ENCODE data around the gene HLA-DMB. TPM values are rescaled to one million over a fixed set of nuclear protein-coding genes. Genes with fewer than 3 reads are reported as not detected.

Gene HLA-DMB
- total RNA-seq, 1 donor from 2014 or later, result 1.3 TPM

DNA sequence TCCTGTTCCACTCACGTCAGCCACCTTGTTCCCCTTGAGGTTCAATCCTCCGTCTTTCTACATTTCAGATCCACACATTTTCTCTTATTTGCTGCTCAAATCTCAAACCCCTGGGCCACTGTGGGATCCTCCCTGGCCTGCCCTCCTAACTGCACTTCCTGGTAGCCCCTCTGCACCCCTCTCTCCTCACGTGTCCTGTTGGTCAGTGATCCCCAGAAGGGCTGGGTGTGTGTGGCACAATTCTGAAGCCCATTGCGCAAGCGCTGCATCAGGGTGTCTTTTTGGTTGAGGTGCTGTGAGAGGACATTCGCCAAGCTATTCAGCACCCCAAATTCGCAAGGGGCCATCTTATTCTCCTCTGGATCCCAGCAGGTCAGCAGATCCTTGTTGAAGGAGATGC, 2.3 kb downstream of the HLA-DMB start:
- Mint-ChIP-seq H3K4me1 (ENCODE audit: low read depth) (peaks cover 40% of the 10 kb centered on the region), H3K9me3 (no peaks in the 10 kb centered on the region), H3K27ac (no peak overlapping the region), H3K27me3 (ENCODE audit: low read depth) (no peaks in the 10 kb centered on the region), H3K4me3 (ENCODE audit: low read depth) (no peak overlapping the region), H3K36me3 (ENCODE audit: low read depth) (no peaks in the 10 kb centered on the region)
- intact Hi-C loops (cut with micrococcal nuclease), result no loop called here
- no peak for DNase-seq (ENCODE audit: low spot score)

DNA sequence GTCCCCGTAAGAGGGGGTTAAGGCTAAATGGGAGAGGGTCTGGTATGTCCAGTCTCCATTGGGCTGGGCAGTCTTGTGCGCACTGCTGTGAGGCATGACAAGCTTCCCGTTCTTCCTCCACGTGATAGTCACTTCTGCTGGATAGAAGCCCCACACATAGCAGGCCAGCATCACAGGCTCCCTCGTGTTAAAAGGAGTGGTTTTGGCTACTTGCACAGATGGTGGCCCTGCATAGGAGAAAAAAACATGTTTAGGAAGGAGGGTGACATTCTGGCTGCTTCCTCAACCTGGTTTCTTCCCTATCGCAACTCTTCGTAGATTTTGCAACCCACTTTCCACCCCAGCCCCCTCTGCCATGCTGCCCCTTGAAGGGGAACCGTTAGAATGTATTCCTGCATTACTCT, 3.6 kb downstream of the HLA-DMB start:
- Mint-ChIP-seq H3K27me3 (ENCODE audit: low read depth) (peaks cover 4% of the 10 kb centered on the region), H3K9me3 (no peaks in the 10 kb centered on the region), H3K27ac (no peak overlapping the region), H3K4me1 (ENCODE audit: low read depth) (peaks cover 29% of the 10 kb centered on the region), H3K36me3 (ENCODE audit: low read depth) (no peaks in the 10 kb centered on the region), H3K4me3 (ENCODE audit: low read depth) (no peak overlapping the region)
- intact Hi-C loops (cut with micrococcal nuclease), result no loop called here
- DNase-seq (ENCODE audit: low spot score), result no peak

DNA sequence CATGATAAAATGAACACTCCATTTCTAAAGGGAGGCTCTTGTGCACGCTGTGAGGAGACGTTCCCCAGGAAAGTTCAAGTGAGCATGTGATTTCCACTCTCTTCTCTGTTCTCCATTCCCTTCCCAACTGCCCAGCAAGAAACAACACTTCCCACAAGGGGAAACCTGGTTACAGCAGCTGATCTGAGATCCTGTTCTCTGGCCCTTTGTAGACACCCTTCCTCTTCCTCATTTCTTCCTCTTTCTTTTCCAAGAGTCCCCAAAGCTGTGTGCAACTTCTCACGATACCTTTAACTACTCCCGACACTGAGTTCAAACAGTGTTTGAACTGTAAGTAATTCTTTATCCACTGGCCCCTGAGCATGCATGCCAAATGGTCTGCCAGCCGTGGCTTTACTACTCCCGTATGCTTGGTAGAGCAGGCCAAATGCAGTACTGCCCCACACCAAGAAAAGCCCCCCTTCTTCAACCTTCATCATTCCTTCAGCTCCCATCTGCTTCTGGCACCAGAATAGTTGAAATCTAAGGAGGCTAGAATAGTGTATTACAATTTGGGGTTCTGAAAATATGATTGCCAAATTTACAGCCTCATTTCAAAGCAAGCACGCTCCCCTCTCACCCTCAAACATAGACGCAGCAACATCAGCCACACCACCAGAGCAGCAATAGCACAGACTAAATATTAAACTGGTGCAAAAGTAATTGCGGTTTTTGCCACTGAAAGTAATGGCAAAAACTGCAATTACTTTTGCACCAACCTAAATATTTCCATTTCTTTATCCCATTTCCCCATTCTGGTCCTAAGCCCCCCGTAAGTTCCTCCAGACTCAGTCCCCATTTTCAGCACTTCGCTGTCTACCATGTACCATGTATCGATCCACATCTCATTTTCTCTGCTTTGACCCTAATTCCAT, 4.3 kb downstream of the HLA-DMB start:
- DNase-seq (ENCODE audit: low spot score), result no peak
- H3K36me3 Mint-ChIP-seq (ENCODE audit: low read depth), result no peaks in the 10 kb centered on the region
- peaks cover 4% of the 10 kb centered on the region for H3K27me3 Mint-ChIP-seq (ENCODE audit: low read depth)
- no peak overlapping the region for H3K4me3 Mint-ChIP-seq (ENCODE audit: low read depth)
- intact Hi-C loops (cut with micrococcal nuclease), result no loop called here
- no peak overlapping the region for H3K27ac Mint-ChIP-seq
- no peaks in the 10 kb centered on the region for H3K9me3 Mint-ChIP-seq
- peaks cover 24% of the 10 kb centered on the region for H3K4me1 Mint-ChIP-seq (ENCODE audit: low read depth)

DNA sequence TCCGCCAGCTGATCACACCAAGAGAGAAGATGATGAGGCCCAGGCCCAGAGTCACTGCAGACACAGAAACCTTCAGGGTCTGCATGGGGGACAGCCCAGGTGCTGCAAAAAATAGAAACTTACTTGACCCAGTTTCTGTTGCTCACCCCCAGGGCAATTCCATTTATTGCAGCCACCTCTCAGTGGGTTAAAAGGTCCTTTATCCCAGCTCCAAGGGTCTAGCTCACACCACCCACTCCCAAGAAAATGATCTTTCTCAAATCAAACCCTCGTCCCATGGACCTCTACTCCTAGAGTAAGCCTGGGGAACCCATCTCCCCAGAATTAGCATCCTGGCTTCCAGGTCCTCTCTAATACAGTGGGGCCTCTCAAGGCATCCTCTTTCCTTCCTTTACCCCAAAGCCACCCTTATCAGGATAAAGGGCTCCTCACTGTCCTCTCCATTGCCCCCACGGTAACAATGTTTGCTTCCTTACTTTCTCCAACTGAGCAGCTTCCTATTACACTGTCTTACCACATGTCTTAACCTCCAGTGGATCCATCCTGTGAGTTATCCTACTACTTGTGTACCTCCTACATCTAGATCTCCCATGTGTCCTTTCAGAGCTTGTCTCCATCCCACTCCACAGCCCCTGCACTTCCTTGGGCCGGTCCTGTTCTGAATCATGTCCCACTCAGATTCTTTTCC, 5.1 kb downstream of the HLA-DMB start:
- peaks cover 16% of the 10 kb centered on the region for H3K4me1 Mint-ChIP-seq (ENCODE audit: low read depth)
- no peak overlapping the region for H3K4me3 Mint-ChIP-seq (ENCODE audit: low read depth)
- peaks cover 6% of the 10 kb centered on the region for H3K27me3 Mint-ChIP-seq (ENCODE audit: low read depth)
- intact Hi-C loops (cut with micrococcal nuclease), result no loop called here
- no peaks in the 10 kb centered on the region for H3K9me3 Mint-ChIP-seq
- no peaks in the 10 kb centered on the region for H3K36me3 Mint-ChIP-seq (ENCODE audit: low read depth)
- H3K27ac Mint-ChIP-seq, result no peak overlapping the region
- DNase-seq (ENCODE audit: low spot score), result no peak

DNA sequence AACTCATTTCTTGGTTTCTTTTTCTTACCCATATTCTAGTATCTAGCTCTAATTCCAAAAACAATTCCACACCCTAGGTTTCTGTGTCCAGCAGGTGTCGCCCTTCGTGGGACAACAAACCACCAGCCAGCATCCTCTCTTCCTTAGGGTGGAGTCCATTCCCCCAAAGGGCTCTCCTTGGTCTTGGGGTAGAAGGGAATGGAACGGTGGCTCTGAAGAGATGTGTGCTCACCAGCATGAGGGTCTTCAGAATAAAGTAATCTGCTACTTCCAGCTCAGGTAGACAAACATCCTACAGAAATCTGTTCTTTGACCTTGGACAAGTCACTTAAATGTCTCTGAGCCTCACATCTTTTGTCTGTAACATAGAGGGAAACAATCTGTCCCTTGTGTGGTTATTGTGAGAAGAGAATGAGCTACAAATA, 7.2 kb downstream of the HLA-DMB start:
- H3K36me3 Mint-ChIP-seq (ENCODE audit: low read depth), result no peaks in the 10 kb centered on the region
- peak; percentile 63 for DNase-seq (ENCODE audit: low spot score)

DNA sequence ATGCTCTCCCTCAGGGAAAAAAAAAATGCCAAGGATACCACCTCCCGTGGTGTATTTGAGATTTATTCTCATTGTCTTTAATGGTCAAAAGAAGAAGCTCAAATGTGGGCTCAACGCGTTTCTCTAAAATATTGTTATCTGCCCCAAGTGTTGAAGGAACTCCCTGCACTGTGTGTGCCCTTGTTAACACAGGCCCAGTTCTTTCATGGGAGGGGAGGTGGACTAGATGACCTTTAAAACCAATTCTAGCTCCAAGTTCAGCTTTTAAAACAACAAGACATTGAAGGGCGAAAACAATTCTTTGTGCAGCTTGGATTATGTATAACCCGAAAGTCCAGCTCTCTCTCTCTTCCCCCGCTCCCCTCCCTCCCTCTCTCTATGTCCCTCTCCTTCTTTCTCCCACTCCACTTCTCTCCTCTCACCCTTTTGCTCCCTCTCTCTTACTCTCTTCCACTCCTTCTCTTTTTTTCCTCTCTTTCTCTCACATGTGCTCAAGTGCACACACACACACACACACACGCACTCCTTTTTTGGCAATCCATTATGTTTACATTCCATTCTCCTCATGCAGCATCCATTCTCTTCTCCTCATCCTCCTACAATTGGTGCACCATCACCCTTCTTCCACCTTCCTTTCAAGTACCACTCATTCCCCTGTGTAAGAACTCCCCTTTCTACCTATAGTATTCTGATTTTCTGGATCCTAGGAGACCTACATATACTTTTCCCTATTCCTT, 8.5 kb downstream of the HLA-DMB start:
- Mint-ChIP-seq H3K27me3 (ENCODE audit: low read depth) (peaks cover 18% of the 10 kb centered on the region), H3K36me3 (ENCODE audit: low read depth) (no peaks in the 10 kb centered on the region), H3K4me1 (ENCODE audit: low read depth) (peaks cover 7% of the 10 kb centered on the region), H3K4me3 (ENCODE audit: low read depth) (no peak overlapping the region), H3K27ac (no peak overlapping the region), H3K9me3 (no peaks in the 10 kb centered on the region)
- DNase-seq (ENCODE audit: low spot score), result no peak
- intact Hi-C loops (cut with micrococcal nuclease), result loop anchor here (2.0 kb wide), 2 partner anchors 15 to 53 kb away; no protein-coding TSS in a partner anchor

More for the DNA sequence above, 7.2 kb downstream of the HLA-DMB start:
- Mint-ChIP-seq H3K27ac (no peak overlapping the region), H3K4me3 (ENCODE audit: low read depth) (no peak overlapping the region), H3K9me3 (no peaks in the 10 kb centered on the region), H3K27me3 (ENCODE audit: low read depth) (peaks cover 15% of the 10 kb centered on the region), H3K4me1 (ENCODE audit: low read depth) (peaks cover 10% of the 10 kb centered on the region)
- intact Hi-C loops (cut with micrococcal nuclease), result loop anchor here (1.0 to 2.0 kb wide), 4 partner anchors 8 to 51 kb away; partner anchors contain the start of genes BRD2 and HLA-DMB

DNA sequence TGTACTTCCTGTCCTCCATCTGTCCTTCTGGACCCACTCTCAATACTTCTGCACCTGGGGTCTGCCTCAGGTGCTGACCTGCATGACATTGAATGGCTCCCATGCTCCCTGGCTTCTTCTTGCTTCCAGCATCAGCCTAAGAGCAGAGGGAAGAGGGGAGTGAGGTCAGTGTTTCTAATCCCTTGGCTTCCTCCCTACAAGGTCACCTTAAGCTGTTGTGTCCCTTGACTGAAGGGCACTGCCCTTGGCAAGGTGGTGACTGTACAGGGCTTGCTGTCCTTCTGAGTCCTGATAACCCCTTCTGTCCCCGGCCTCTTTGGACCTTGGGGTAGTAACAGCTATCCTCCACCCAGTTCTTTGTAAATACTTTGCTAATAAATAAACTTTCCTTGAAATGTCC, 9.6 kb downstream of the HLA-DMB start:
- intact Hi-C loops (cut with micrococcal nuclease), result no loop called here
- peaks cover 23% of the 10 kb centered on the region for H3K27me3 Mint-ChIP-seq (ENCODE audit: low read depth)
- no peak for DNase-seq (ENCODE audit: low spot score)

DNA sequence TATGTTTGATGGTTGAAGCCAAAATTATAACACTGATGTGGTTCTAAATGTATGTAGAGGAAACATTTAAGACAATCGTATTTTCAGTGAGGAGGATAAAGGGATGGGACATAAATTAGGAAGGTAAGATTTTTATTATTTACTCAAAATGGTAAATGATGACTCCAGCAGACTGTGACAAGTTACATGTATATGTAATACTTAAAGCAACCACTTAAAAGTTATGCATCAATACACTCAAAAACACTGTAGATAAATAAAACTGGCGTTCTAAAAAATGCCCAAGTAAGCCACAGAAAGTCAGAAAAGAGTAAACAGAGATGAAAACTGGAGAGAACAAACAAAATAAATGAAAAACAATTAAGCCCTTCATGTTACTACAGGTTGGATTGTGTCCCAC, 18.7 kb downstream of the HLA-DMB start:
- intact Hi-C loops (cut with micrococcal nuclease), result no loop called here
- Mint-ChIP-seq H3K36me3 (ENCODE audit: low read depth) (no peaks in the 10 kb centered on the region), H3K27me3 (ENCODE audit: low read depth) (peaks cover 40% of the 10 kb centered on the region), H3K4me1 (ENCODE audit: low read depth) (no peaks in the 10 kb centered on the region), H3K27ac (no peak overlapping the region), H3K4me3 (ENCODE audit: low read depth) (no peak overlapping the region), H3K9me3 (no peaks in the 10 kb centered on the region)
- DNase-seq (ENCODE audit: low spot score), result no peak

More for the DNA sequence above, 9.6 kb downstream of the HLA-DMB start:
- Mint-ChIP-seq H3K9me3 (no peaks in the 10 kb centered on the region), H3K27ac (no peak overlapping the region), H3K4me3 (ENCODE audit: low read depth) (no peak overlapping the region), H3K36me3 (ENCODE audit: low read depth) (no peaks in the 10 kb centered on the region), H3K4me1 (ENCODE audit: low read depth) (peaks cover 7% of the 10 kb centered on the region)

DNA sequence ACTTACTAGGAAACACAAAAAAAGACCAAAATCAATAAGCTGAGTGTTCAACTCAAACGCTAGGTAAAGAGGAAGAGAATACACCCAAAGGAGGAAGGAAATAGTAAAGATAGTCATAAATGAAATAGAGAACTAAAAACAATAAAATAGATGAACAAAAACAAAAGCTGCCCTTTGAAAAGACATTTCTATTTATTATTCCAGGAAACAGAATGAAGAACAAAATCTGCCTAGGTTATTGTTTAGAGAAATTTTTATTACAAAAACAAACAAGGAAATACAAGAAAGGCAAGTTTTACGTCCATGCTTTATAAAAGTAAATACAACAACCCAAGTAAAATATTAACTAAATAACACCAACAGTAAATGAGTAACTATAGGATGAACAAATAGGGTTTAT, 20.1 kb downstream of the HLA-DMB start:
- Mint-ChIP-seq H3K9me3 (no peaks in the 10 kb centered on the region), H3K4me3 (ENCODE audit: low read depth) (no peak overlapping the region), H3K27me3 (ENCODE audit: low read depth) (peaks cover 41% of the 10 kb centered on the region), H3K4me1 (ENCODE audit: low read depth) (peaks cover 9% of the 10 kb centered on the region), H3K27ac (no peak overlapping the region), H3K36me3 (ENCODE audit: low read depth) (no peaks in the 10 kb centered on the region)
- no peak for DNase-seq (ENCODE audit: low spot score)
- intact Hi-C loops (cut with micrococcal nuclease), result no loop called here

DNA sequence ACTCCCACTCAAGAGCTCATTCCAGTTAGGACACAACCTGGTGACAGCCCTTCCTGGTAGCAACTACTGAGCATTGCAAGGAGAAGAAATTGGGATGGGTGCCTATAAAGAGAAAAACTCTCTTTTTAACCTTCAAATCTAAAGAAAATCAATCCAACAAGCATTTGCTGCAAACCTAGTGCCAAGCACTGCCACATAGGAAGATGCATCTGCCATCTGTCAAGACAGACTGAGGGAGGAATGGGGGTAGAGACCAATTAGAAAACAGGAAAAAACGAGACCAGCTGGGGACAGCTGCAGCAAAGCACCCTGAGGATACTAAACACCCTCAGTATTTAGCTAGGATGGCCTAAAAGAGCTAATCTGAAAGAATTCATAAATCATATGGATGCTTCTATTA, 27.9 kb downstream of the HLA-DMB start:
- no peak for DNase-seq (ENCODE audit: low spot score)
- no peaks in the 10 kb centered on the region for H3K9me3 Mint-ChIP-seq
- no peaks in the 10 kb centered on the region for H3K36me3 Mint-ChIP-seq (ENCODE audit: low read depth)
- H3K4me1 Mint-ChIP-seq (ENCODE audit: low read depth), result peaks cover 9% of the 10 kb centered on the region
- peaks cover 35% of the 10 kb centered on the region for H3K27me3 Mint-ChIP-seq (ENCODE audit: low read depth)
- no peak overlapping the region for H3K4me3 Mint-ChIP-seq (ENCODE audit: low read depth)
- intact Hi-C loops (cut with micrococcal nuclease), result no loop called here
- H3K27ac Mint-ChIP-seq, result no peak overlapping the region

DNA sequence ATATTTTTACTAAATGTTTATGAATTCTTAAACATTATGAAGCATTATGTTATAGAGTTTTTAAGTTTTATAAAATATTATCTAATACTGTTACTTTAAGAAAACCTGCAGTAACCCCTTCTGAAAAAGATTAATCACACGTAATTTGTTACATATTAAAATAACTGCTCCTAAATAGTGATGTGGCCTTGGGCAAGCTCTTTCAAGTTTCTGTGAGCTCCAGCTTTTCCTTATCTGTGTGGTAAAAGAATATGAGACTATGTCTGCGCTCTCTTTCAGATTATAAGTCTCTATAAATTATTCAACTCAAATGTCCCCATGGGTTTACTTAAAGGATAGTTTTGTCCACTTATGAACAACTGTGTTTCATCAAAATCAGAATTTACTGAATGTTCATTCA, 31.9 kb downstream of the HLA-DMB start:
- H3K4me1 Mint-ChIP-seq (ENCODE audit: low read depth), result no peaks in the 10 kb centered on the region
- H3K4me3 Mint-ChIP-seq (ENCODE audit: low read depth), result no peak overlapping the region
- no peaks in the 10 kb centered on the region for H3K36me3 Mint-ChIP-seq (ENCODE audit: low read depth)
- H3K27me3 Mint-ChIP-seq (ENCODE audit: low read depth), result peaks cover 11% of the 10 kb centered on the region
- no peak overlapping the region for H3K27ac Mint-ChIP-seq
- H3K9me3 Mint-ChIP-seq, result no peaks in the 10 kb centered on the region
- intact Hi-C loops (cut with micrococcal nuclease), result no loop called here
- DNase-seq (ENCODE audit: low spot score), result no peak

DNA sequence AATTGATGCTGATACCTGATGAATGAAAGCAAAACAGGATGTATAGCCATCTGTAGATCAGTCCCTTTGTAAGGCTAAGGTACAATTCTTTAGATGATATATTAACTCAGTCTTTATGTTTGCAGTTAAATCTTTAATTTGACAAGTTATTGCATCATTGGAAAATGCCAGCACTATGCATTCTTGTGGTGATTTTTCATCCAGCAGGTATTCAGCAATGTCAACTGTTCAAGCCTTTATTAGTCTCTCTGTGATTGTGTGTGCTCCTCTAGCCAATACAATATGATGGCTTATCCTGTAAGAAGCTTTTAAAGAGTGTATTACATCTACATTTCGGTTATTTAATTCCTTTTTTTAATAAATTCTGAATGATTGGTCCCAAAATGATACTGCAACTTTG, 34.3 kb downstream of the HLA-DMB start:
- no peak for DNase-seq (ENCODE audit: low spot score)
- H3K36me3 Mint-ChIP-seq (ENCODE audit: low read depth), result peaks cover 3% of the 10 kb centered on the region
- H3K4me3 Mint-ChIP-seq (ENCODE audit: low read depth), result no peak overlapping the region
- intact Hi-C loops (cut with micrococcal nuclease), result no loop called here
- H3K27me3 Mint-ChIP-seq (ENCODE audit: low read depth), result peaks cover 9% of the 10 kb centered on the region
- no peak overlapping the region for H3K27ac Mint-ChIP-seq
- no peaks in the 10 kb centered on the region for H3K9me3 Mint-ChIP-seq
- H3K4me1 Mint-ChIP-seq (ENCODE audit: low read depth), result no peaks in the 10 kb centered on the region

Measured in activated T-helper 2 cell treated with anti-CD3 and anti-CD28 coated beads, Interferon-gamma antibody, Interleukin-2, Interleukin-4, amounts not matched to agents 10 μg/mL and 5 μg/mL and 100 μg/mL, durations not matched to agents 14 hours and 24 hours and 36 hours (primary cell).